H1 (cell line): Measurements from ENCODE around the gene SCAPER. TPM values are rescaled to one million over a fixed set of nuclear protein-coding genes. Genes with fewer than 3 reads are reported as not detected.
A peak's percentile ranks its signal among the peaks of the same experiment; 100 is the strongest.

Experiments used
- CTCF ChIA-PET: fragments of 300-600 bp; sonication (Branson Sonifier 250); formaldehyde crosslinking; loops from one replicate; lab custom pipeline; 2021; ENCODE audit not compliant: partially characterized antibody; lab: Charles Lee
- POLR2A ChIA-PET: fragments of 300-600 bp; sonication (Branson Sonifier 250); formaldehyde crosslinking; loops from one replicate; lab custom pipeline; 2021; ENCODE audit warnings: inconsistent platforms; ENCODE audit not compliant: partially characterized antibody; lab: Charles Lee
- DNase-seq, 2 experiments: peaks; one replicate each; pipeline versions ENCODE4 v3.0.0 to v3.0.0-alpha.2; 2010 to 2022; ENCODE audit warnings: low spot score in 2 of 2, low read depth in 1 of 2, mixed read lengths in 1 of 2
- FAIRE-seq: peaks from 2 replicates; lab custom pipeline; 2011; peaks lifted over from hg19 to GRCh38; lab: Jason Lieb, UNC
- H2AFZ ChIP-seq: 2 replicates; pipeline ENCODE4 v1.8.1; 2012; ENCODE audit warnings: low read length, inconsistent platforms
- H2AK5ac ChIP-seq: 2 replicates; pipeline ENCODE4 v1.6.1; 2013; ENCODE audit warnings: low read depth, low read length
- H2BK120ac ChIP-seq: replicated peaks from 2 replicates; pipeline ENCODE3; 2013; ENCODE audit warnings: low read depth, low read length, inconsistent platforms
- H2BK12ac ChIP-seq: 2 replicates; pipeline ENCODE4 v1.6.1; 2013; ENCODE audit warnings: low read depth, low read length
- H2BK15ac ChIP-seq: 2 replicates; pipeline ENCODE4 v1.6.1; 2013; ENCODE audit warnings: low read length
- H2BK20ac ChIP-seq: 2 replicates; pipeline ENCODE4 v1.6.1; 2013; ENCODE audit warnings: low read length
- H2BK5ac ChIP-seq: 2 replicates; pipeline ENCODE4 v1.6.1; 2013; ENCODE audit warnings: low read depth, low read length
- H3K14ac ChIP-seq: 2 replicates; pipeline ENCODE4 v1.6.1; 2013; ENCODE audit warnings: inconsistent platforms; ENCODE audit not compliant: insufficient read length
- H3K18ac ChIP-seq: 2 replicates; pipeline ENCODE4 v1.6.1; 2013; ENCODE audit warnings: low read length; ENCODE audit errors: extremely low read depth
- H3K23ac ChIP-seq: 2 replicates; pipeline ENCODE4 v1.6.1; 2013; ENCODE audit warnings: inconsistent platforms; ENCODE audit not compliant: insufficient read length
- H3K23me2 ChIP-seq: 2 replicates; pipeline ENCODE4 v1.6.1; 2013; ENCODE audit warnings: low read depth, low read length
- H3K27ac ChIP-seq: 2 replicates; pipeline ENCODE4 v1.6.1; 2011; ENCODE audit warnings: low read depth, low read length, inconsistent platforms
- H3K27me3 ChIP-seq, 4 experiments: replicated peaks in 1 of 4; 1 replicate in 1 of 4; 2 replicates in 3 of 4; pipeline versions ENCODE4 v1.6.1 to v1.8.1; 2011 to 2013; ENCODE audit warnings: low read length in 3 of 4, mild to moderate bottlenecking in 3 of 4, inconsistent platforms in 2 of 4, mixed read lengths in 2 of 4, moderate library complexity in 1 of 4; ENCODE audit not compliant: control insufficient read depth in 3 of 4, insufficient read depth in 3 of 4; ENCODE audit errors: extremely low read depth in 1 of 4
- H3K36me3 ChIP-seq, 4 experiments: 2 replicates each; pipeline versions ENCODE4 v1.6.1 to v1.8.1; 2011 to 2013; ENCODE audit warnings: mild to moderate bottlenecking in 4 of 4, low read length in 3 of 4, moderate library complexity in 2 of 4, control low read depth in 1 of 4, inconsistent platforms in 1 of 4; ENCODE audit not compliant: insufficient read depth in 4 of 4, control insufficient read depth in 2 of 4
- H3K4ac ChIP-seq: replicated peaks from 2 replicates; pipeline ENCODE3; 2013; ENCODE audit warnings: low read length, low read depth, mixed read lengths, inconsistent platforms; ENCODE audit not compliant: insufficient read length
- H3K4me1 ChIP-seq, 4 experiments: replicated peaks in 1 of 4; 1 replicate in 1 of 4; 2 replicates in 3 of 4; pipeline versions ENCODE4 v1.6.1 to v1.8.1; 2011 to 2013; ENCODE audit warnings: low read length in 3 of 4, inconsistent platforms in 2 of 4, mixed read lengths in 1 of 4; ENCODE audit not compliant: insufficient read depth in 4 of 4, control insufficient read depth in 3 of 4
- H3K4me2 ChIP-seq, 2 experiments: 2 replicates each; pipeline versions ENCODE4 v1.6.1 to v1.8.1; 2011 to 2013; ENCODE audit warnings: low read depth in 2 of 2, low read length in 2 of 2, control low read depth in 1 of 2, inconsistent platforms in 1 of 2, mild to moderate bottlenecking in 1 of 2; ENCODE audit not compliant: insufficient read depth in 1 of 2
- H3K4me3 ChIP-seq, 4 experiments: fragments of 200-600, 300-600 bp in 1 of 4; sonication (generic), shearing (Covaris generic), sonication (Bioruptor Twin) in 1 of 4; 2 replicates each; pipeline versions ENCODE4 v1.5.1 to v1.8.1; 2011 to 2016; ENCODE audit warnings: low read length in 4 of 4, low read depth in 3 of 4, control low read depth in 2 of 4, inconsistent platforms in 2 of 4, mild to moderate bottlenecking in 2 of 4, mixed read lengths in 1 of 4, moderate library complexity in 1 of 4; ENCODE audit not compliant: insufficient read depth in 2 of 4; ENCODE audit errors: extremely low read depth in 1 of 4
- H3K56ac ChIP-seq: replicated peaks from 2 replicates; pipeline ENCODE3; 2013; ENCODE audit warnings: low read depth, mild to moderate bottlenecking, mixed read lengths, low read length, inconsistent platforms; ENCODE audit not compliant: insufficient read length
- H3K79me1 ChIP-seq: 2 replicates; pipeline ENCODE4 v1.6.1; 2013; ENCODE audit warnings: low read depth, low read length, control low read depth
- H3K79me2 ChIP-seq, 2 experiments: 2 replicates each; pipeline versions ENCODE4 v1.6.1 to v1.8.1; 2012 to 2013; ENCODE audit warnings: low read length in 2 of 2, mild to moderate bottlenecking in 2 of 2, inconsistent platforms in 1 of 2; ENCODE audit not compliant: insufficient read depth in 2 of 2, control insufficient read depth in 1 of 2
- H3K9ac ChIP-seq, 4 experiments: replicated peaks in 1 of 4; 1 replicate in 1 of 4; 2 replicates in 3 of 4; pipeline versions ENCODE4 v1.6.1 to v1.8.1; 2011 to 2013; ENCODE audit warnings: low read depth in 3 of 4, low read length in 3 of 4, control low read depth in 2 of 4, mild to moderate bottlenecking in 2 of 4, moderate library complexity in 2 of 4, inconsistent platforms in 1 of 4; ENCODE audit errors: extremely low read depth in 1 of 4
- H3K9me3 ChIP-seq, 2 experiments: 2 replicates each; pipeline versions ENCODE4 v1.6.1 to v1.8.1; 2012 to 2013; ENCODE audit warnings: mild to moderate bottlenecking in 2 of 2, moderate library complexity in 2 of 2, control low read depth in 1 of 2, inconsistent platforms in 1 of 2, low read depth in 1 of 2, low read length in 1 of 2, mixed read lengths in 1 of 2; ENCODE audit not compliant: insufficient read depth in 2 of 2
- H4K20me1 ChIP-seq, 2 experiments: replicated peaks in 1 of 2; 2 replicates each; pipeline versions ENCODE3 to v1.8.1; 2011 to 2013; ENCODE audit warnings: inconsistent platforms in 2 of 2, low read length in 2 of 2, mild to moderate bottlenecking in 1 of 2; ENCODE audit not compliant: insufficient read depth in 2 of 2, control insufficient read depth in 1 of 2
- H4K5ac ChIP-seq: 2 replicates; pipeline ENCODE4 v1.6.1; 2013; ENCODE audit warnings: low read length, low read depth, mixed read lengths, inconsistent platforms; ENCODE audit not compliant: insufficient read length
- H4K8ac ChIP-seq: 2 replicates; pipeline ENCODE4 v1.8.0; 2013; ENCODE audit warnings: mild to moderate bottlenecking, moderate library complexity, low read length, inconsistent platforms; ENCODE audit not compliant: insufficient read depth; ENCODE audit errors: extremely low read depth
- H4K91ac ChIP-seq: replicated peaks from 2 replicates; pipeline ENCODE3; 2013; ENCODE audit warnings: low read length, mixed read lengths, inconsistent platforms; ENCODE audit not compliant: insufficient read length
- CBX5 ChIP-seq: fragments of 300-800, 300-1000 bp; sonication (generic); IDR thresholded peaks from 2 replicates; pipeline ENCODE4 v1.7.1; 2016; ENCODE audit warnings: antibody characterized with exemption, low read length, low read depth
- EGR1 ChIP-seq: IDR thresholded peaks from 2 replicates; pipeline ENCODE4 v1.6.1; 2011; ENCODE audit warnings: low read depth, low read length, borderline replicate concordance
- JUN ChIP-seq: IDR thresholded peaks from 2 replicates; pipeline ENCODE4 v1.6.1; 2011; ENCODE audit warnings: low read depth, mild to moderate bottlenecking, improper control_type of control experiment, low read length
- RFX5 ChIP-seq: IDR thresholded peaks from 2 replicates; pipeline ENCODE4 v1.6.1; 2011; ENCODE audit warnings: low read depth, low read length, improper control_type of control experiment, borderline replicate concordance
- RNF2 ChIP-seq: fragments of 200-900, 300-1000 bp; sonication (generic); IDR thresholded peaks from 2 replicates; pipeline ENCODE4 v1.7.1; 2016; ENCODE audit warnings: borderline replicate concordance, low read depth, mild to moderate bottlenecking, antibody characterized with exemption, low read length; ENCODE audit not compliant: poor library complexity, severe bottlenecking; ENCODE audit errors: missing control alignments
- SIX5 ChIP-seq: IDR thresholded peaks from 2 replicates; pipeline ENCODE4 v1.6.1; 2011; ENCODE audit warnings: mild to moderate bottlenecking, low read depth, low read length
- SUZ12 ChIP-seq: fragments of 200-600 bp; sonication (generic); IDR thresholded peaks from 2 replicates; pipeline ENCODE4 v1.6.1; 2012; ENCODE audit warnings: mild to moderate bottlenecking, inconsistent platforms, low read length, moderate library complexity, mixed read lengths
- TAF1 ChIP-seq: IDR thresholded peaks from 2 replicates; pipeline ENCODE4 v1.6.1; 2011; ENCODE audit warnings: mild to moderate bottlenecking, low read depth, low read length
- TCF12 ChIP-seq: IDR thresholded peaks from 2 replicates; pipeline ENCODE4 v1.6.1; 2011; ENCODE audit warnings: low read depth, mild to moderate bottlenecking, low read length
- WGBS, 2 experiments: shearing (Covaris generic) in 1 of 2; methylation state at CpG; one replicate each; pipeline versions ENCODE4 v1.1.6 to v1.1.7; 2013 to 2015; ENCODE audit warnings: low lambda C conversion rate in 2 of 2, mixed read lengths in 2 of 2, inconsistent platforms in 1 of 2, low coverage in 1 of 2, missing lambda C conversion rate in 1 of 2; ENCODE audit not compliant: insufficient replicate concordance in 2 of 2, insufficient coverage in 1 of 2, insufficient read length in 1 of 2; ENCODE audit errors: extremely low coverage in 1 of 2, missing lambda C conversion rate in 1 of 2; 5-methylcytosine and 5-hydroxymethylcytosine counted together
- polyA plus RNA-seq, 7 experiments: library from polyadenylated mRNA; depleted of rRNA in 3 of 7; stranded (reverse) in 5 of 7; unstranded in 2 of 7; fragments of >200 nt in 5 of 7; fragments of 200-250 nt in 2 of 7; gene quantifications; 1 replicate in 5 of 7; 2 replicates in 1 of 7; 4 replicates in 1 of 7; pipeline versions ENCODE4 v1.2.1 to v1.2.3, GENCODE V29; 2011 to 2013; ENCODE audit warnings: missing spikeins in 2 of 7, mixed read lengths in 2 of 7
- total RNA-seq: library from RNA; stranded (reverse); fragmentation: NEBNext Ultra II Directional; extraction: Animal tissue kit (Norgen Biotek cat#: 25700); gene quantifications from 2 replicates; pipeline ENCODE4 v1.2.1, GENCODE V29; 2021
- TF ChIP-seq, protein P1 (sequence below), 3 experiments: IDR thresholded peaks; 1 replicate in 2 of 3; 2 replicates in 1 of 3; pipeline versions ENCODE4 v1.5.1 to v1.6.1; 2011; ENCODE audit warnings: low read length in 3 of 3, mild to moderate bottlenecking in 3 of 3, inconsistent platforms in 2 of 3, low read depth in 1 of 3, moderate library complexity in 1 of 3; ENCODE audit not compliant: insufficient read depth in 1 of 3; ENCODE audit errors: control extremely low read depth in 1 of 3

Gene SCAPER
- total and polyA plus RNA-seq, 2 of the 8 experiments (the other 6 are each of a cell fraction or from before 2014, with no cell fraction given), result 1.6 to 6.8 TPM

DNA sequence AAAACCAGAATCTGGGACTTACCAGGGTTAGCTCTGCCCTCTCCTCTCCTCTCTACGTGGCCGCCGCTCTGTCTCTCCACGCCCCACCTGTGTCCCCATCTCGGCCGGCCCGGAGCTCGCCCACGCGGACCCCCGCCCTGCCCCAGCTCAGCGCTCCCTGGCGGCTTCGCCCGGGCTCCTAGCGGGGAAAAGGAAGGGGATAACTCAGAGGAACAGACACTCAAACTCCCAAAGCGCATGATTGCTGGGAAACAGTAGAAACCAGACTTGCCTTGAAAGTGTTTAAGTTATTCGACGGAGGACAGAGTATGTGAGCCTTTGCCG, 563.1 kb downstream of the SCAPER start:
- no peak overlapping the region for H3K4ac ChIP-seq
- H4K5ac ChIP-seq, result no peak overlapping the region
- ChIA-PET CTCF (interaction anchor here (1.2 to 1.7 kb wide), 4 partner anchors 11 to 156 kb away, joined by 3 to 5 read pairs (median 4); no protein-coding TSS in a partner anchor), POLR2A (interaction anchor here (0.6 to 1.2 kb wide), 2 partner anchors 10 to 30 kb away, joined by 3 to 5 read pairs; no protein-coding TSS in a partner anchor)
- no peak overlapping the region for H3K9ac ChIP-seq
- no peak overlapping the region; the same call in 1 of the 2 replicates for H2BK20ac ChIP-seq
- H3K4me3 ChIP-seq, result peak overlapping the region in 1 of 4 experiments; percentile 55; a peak in 4 of 8 replicates
- peak overlapping the region; percentile 77 to 80 for H3K4me2 ChIP-seq
- H3K27me3 ChIP-seq, result peaks cover 88 to 100% (median 95%) of the 10 kb centered on the region in 4 experiments
- H2BK120ac ChIP-seq, result no peak overlapping the region
- FAIRE-seq, result no peak
- peaks cover 0 to 26% (median 0%) of the 10 kb centered on the region in 4 experiments; a peak in 1 of 8 replicates for H3K36me3 ChIP-seq
- no peak overlapping the region for H3K23ac ChIP-seq
- no peak overlapping the region for H3K56ac ChIP-seq
- H3K27ac ChIP-seq, result no peak overlapping the region
- H2BK5ac ChIP-seq, result no peak overlapping the region
- no peak overlapping the region for H3K18ac ChIP-seq
- DNase-seq, result peak in 1 of 2 experiments; percentile 65
- no peaks in the 10 kb centered on the region for H3K79me1 ChIP-seq
- H2AK5ac ChIP-seq, result no peak overlapping the region
- H2BK12ac ChIP-seq, result 0 out of 2 replicates have a peak overlapping the region, but pooled peaks have one; percentile 17
- no peak overlapping the region; the same call in 1 of the 2 replicates for H4K8ac ChIP-seq
- peaks cover 10% of the 10 kb centered on the region; the same call in 1 of the 2 replicates for H3K23me2 ChIP-seq
- H3K4me1 ChIP-seq, result peaks cover 0 to 41% (median 25%) of the 10 kb centered on the region in 4 experiments; a peak in 5 of 7 replicates
- H4K20me1 ChIP-seq, result peaks cover 15 to 31% of the 10 kb centered on the region in 2 experiments
- H2BK15ac ChIP-seq, result no peak overlapping the region
- 8% methylated on average over 20 of the region's 20 CpGs; no CpG with 5 or more reads in 1 of the 2 experiments for WGBS, 2 experiments
- H3K79me2 ChIP-seq, result no peaks in the 10 kb centered on the region
- no peak overlapping the region for H2AFZ ChIP-seq
- H4K91ac ChIP-seq, result no peak overlapping the region
- H3K9me3 ChIP-seq, result peaks cover 0 to 10% of the 10 kb centered on the region in 2 experiments; a peak in 1 of 4 replicates
- H3K14ac ChIP-seq, result no peak overlapping the region
- no peak for TF ChIP-seq JUN
- peak; percentile 11; the same call in 1 of the 2 replicates for TF ChIP-seq SUZ12
- no peak for TF ChIP-seq SIX5
- TF ChIP-seq CBX5, result no peak
- TF ChIP-seq TCF12, result no peak
- TF ChIP-seq RFX5, result no peak
- no peak for TF ChIP-seq RNF2
- TF ChIP-seq, protein P1, sequence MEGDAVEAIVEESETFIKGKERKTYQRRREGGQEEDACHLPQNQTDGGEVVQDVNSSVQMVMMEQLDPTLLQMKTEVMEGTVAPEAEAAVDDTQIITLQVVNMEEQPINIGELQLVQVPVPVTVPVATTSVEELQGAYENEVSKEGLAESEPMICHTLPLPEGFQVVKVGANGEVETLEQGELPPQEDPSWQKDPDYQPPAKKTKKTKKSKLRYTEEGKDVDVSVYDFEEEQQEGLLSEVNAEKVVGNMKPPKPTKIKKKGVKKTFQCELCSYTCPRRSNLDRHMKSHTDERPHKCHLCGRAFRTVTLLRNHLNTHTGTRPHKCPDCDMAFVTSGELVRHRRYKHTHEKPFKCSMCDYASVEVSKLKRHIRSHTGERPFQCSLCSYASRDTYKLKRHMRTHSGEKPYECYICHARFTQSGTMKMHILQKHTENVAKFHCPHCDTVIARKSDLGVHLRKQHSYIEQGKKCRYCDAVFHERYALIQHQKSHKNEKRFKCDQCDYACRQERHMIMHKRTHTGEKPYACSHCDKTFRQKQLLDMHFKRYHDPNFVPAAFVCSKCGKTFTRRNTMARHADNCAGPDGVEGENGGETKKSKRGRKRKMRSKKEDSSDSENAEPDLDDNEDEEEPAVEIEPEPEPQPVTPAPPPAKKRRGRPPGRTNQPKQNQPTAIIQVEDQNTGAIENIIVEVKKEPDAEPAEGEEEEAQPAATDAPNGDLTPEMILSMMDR (IDR thresholded peaks at IDR 0.05; ENCODE audit: control extremely low read depth in 1 of 3, insufficient read depth in 1 of 3, low read depth in 1 of 3, low read length in 3 of 3), result no peak
- TF ChIP-seq TAF1, result no peak
- no peak for TF ChIP-seq EGR1
